ENCODE data around the gene KYNU. TPM values are rescaled to one million over a fixed set of nuclear protein-coding genes. Genes with fewer than 3 reads are reported as not detected.

The KYNU gene
- total RNA-seq, 1 donor from 2014 or later: 0.53 TPM

DNA sequence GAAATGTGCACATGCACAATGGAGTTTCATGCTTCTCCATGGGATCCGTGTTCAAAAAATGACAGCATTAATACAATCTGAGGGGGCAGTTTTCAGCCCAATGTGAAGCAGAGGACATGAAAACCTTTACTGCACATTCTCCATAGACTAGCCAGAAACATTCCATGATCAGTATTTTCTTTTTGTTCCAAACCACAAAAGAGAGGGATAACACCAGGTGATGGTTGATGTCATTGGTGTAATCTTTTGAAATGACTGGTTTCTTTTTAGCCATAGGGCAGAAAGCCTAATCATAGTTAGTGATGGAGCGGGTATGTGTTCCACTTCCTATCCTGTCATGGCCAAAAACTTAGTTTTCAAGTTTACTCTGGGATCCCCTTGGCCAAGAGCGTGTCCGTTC is 1.8 kb upstream of the KYNU start:
- no peak overlapping the region for H3K4me3 Mint-ChIP-seq
- H3K9me3 Mint-ChIP-seq: no peaks in the 10 kb centered on the region
- no peak for DNase-seq (ENCODE audit: extremely low spot score, unreplicated experiment)
- TF ChIP-seq, protein P1, sequence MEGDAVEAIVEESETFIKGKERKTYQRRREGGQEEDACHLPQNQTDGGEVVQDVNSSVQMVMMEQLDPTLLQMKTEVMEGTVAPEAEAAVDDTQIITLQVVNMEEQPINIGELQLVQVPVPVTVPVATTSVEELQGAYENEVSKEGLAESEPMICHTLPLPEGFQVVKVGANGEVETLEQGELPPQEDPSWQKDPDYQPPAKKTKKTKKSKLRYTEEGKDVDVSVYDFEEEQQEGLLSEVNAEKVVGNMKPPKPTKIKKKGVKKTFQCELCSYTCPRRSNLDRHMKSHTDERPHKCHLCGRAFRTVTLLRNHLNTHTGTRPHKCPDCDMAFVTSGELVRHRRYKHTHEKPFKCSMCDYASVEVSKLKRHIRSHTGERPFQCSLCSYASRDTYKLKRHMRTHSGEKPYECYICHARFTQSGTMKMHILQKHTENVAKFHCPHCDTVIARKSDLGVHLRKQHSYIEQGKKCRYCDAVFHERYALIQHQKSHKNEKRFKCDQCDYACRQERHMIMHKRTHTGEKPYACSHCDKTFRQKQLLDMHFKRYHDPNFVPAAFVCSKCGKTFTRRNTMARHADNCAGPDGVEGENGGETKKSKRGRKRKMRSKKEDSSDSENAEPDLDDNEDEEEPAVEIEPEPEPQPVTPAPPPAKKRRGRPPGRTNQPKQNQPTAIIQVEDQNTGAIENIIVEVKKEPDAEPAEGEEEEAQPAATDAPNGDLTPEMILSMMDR (conservative IDR thresholded peaks at IDR 0.05): no peak
- no peaks in the 10 kb centered on the region for H3K36me3 Mint-ChIP-seq
- no peaks in the 10 kb centered on the region for H3K27me3 Mint-ChIP-seq
- H3K27ac Mint-ChIP-seq: no peak overlapping the region
- peaks cover 8% of the 10 kb centered on the region for H3K4me1 Mint-ChIP-seq (ENCODE audit: unreplicated experiment)

DNA sequence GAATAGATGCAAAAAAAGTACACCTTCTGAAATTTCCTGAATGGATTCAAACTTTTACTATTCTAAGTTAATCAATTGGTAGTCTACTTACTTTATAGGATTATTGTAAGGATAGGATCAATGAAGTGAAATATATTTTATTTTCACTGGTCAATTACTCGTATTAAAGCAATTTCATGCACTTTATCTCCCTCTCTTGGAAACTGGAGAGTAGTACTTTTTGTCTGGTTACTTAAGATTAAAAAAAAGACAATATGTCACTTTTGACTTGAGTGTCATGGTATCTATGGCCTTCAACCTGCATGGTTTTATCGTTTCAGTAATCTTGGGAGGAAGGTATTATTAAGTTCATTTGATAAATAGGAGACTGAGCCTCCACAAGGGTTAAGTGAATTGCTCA is 1.0 kb upstream of the KYNU start:
- Mint-ChIP-seq H3K9me3 (no peaks in the 10 kb centered on the region), H3K27me3 (no peaks in the 10 kb centered on the region), H3K27ac (no peak overlapping the region), H3K4me1 (ENCODE audit: unreplicated experiment) (peaks cover 8% of the 10 kb centered on the region), H3K36me3 (no peaks in the 10 kb centered on the region), H3K4me3 (no peak overlapping the region)
- TF ChIP-seq, protein P1 (conservative IDR thresholded peaks at IDR 0.05): no peak
- no peak for DNase-seq (ENCODE audit: extremely low spot score, unreplicated experiment)

DNA sequence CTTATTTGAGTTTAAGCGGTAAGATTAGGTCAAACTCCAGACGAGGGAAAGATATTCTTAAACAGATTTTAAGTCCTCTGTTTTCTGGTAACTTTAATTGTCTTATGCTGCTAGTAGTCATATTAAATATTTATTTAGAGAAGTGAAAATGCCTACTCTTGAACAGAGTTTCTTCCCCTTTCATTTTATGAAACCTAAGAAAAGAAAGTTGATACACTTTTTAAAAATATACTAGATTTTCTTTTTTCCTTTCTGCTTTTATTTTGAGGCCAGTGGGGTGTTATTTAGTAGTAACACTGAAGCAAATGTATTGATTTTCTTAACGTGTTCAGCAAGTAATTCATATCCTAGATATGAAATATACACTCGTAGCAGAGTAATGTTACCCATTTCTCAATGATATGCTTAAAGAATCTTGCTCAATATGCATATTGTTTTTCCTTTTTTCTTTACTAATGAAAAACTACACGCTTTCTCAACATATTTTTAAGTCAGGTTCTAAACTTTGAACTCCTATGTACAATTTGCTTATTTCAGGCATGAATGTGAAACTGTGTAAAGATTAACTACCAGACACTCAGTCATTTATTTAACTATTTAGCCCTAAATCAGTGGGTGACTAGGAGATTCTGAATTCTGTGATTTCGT is 691 bp downstream of the KYNU start:
- Mint-ChIP-seq H3K36me3 (no peaks in the 10 kb centered on the region), H3K9me3 (no peaks in the 10 kb centered on the region), H3K4me1 (ENCODE audit: unreplicated experiment) (peaks cover 8% of the 10 kb centered on the region), H3K27me3 (no peaks in the 10 kb centered on the region), H3K27ac (no peak overlapping the region), H3K4me3 (no peak overlapping the region)
- no peak for DNase-seq (ENCODE audit: extremely low spot score, unreplicated experiment)
- TF ChIP-seq, protein P1 (conservative IDR thresholded peaks at IDR 0.05): no peak

DNA sequence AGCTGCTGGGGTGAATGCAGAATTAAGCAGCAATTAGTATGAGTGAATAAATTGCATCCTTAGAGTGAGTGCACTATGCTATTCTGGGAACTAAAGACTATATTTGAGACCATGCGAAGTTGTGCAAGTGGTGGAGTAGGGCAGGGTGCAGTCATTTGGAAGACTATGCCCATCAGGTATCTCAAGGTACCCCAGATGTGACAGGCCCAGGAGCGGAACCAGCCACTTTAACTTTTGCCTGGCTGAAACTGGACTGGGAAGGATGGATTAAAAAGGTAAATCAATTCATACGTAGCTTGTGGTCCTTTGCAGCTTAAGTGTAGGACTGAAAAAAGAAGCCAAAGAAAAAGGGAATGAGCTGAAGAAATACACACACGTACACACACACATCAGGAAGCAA is 1.7 kb downstream of the KYNU start:
- Mint-ChIP-seq H3K4me1 (ENCODE audit: unreplicated experiment) (peaks cover 3% of the 10 kb centered on the region), H3K9me3 (peaks cover 8% of the 10 kb centered on the region), H3K27ac (no peak overlapping the region), H3K27me3 (no peaks in the 10 kb centered on the region), H3K4me3 (no peak overlapping the region), H3K36me3 (no peaks in the 10 kb centered on the region)
- DNase-seq (ENCODE audit: extremely low spot score, unreplicated experiment): no peak
- TF ChIP-seq, protein P1 (conservative IDR thresholded peaks at IDR 0.05): no peak

DNA sequence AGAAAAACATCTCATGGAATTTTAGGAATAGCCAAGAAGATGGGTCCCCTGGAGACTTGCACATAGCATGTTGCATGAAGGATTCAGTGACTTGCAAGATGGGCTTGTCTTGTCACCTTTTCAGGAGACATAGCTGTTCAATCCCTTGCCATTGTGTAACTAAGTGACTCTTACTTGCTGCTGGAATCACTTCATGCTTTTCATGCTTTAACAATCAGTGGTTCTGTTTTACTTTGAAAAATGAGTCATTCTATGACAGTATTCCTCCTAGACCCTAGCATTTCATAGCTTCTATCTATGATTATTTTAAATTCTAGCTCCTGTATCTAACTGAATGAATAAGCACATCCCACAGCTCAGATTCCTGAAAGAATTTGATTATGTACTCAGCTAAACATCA is 2.8 kb downstream of the KYNU start:
- H3K4me1 Mint-ChIP-seq (ENCODE audit: unreplicated experiment): no peaks in the 10 kb centered on the region
- no peak overlapping the region for H3K27ac Mint-ChIP-seq

More for the DNA sequence above, 2.8 kb downstream of the KYNU start:
- TF ChIP-seq, protein P1 (conservative IDR thresholded peaks at IDR 0.05): no peak
- H3K4me3 Mint-ChIP-seq: no peak overlapping the region
- peaks cover 8% of the 10 kb centered on the region for H3K9me3 Mint-ChIP-seq
- no peaks in the 10 kb centered on the region for H3K36me3 Mint-ChIP-seq
- no peaks in the 10 kb centered on the region for H3K27me3 Mint-ChIP-seq
- DNase-seq (ENCODE audit: extremely low spot score, unreplicated experiment): no peak
